HepG2 (cell line): ENCODE data around the gene ACVR1B. TPM values are rescaled to one million over a fixed set of nuclear protein-coding genes. Genes with fewer than 3 reads are reported as not detected.

ENCODE experiments used
- ARNTL ChIP-seq: sonication (generic); formaldehyde crosslinking; IDR thresholded peaks from 2 replicates; pipeline ENCODE4 v1.4.0; 2020; ENCODE audit warnings: mild to moderate bottlenecking, missing genetic modification reagents
- CEBPB ChIP-seq: IDR thresholded peaks from 2 replicates; pipeline ENCODE4 v1.6.1; 2011; ENCODE audit warnings: low read depth, low read length, improper control_type of control experiment, borderline replicate concordance
- GABPB1 ChIP-seq: IDR thresholded peaks from 2 replicates; pipeline ENCODE4 v1.6.1; 2016; ENCODE audit warnings: mild to moderate bottlenecking, missing genetic modification reagents, moderate library complexity, missing compliant biosample characterization
- MIXL1 ChIP-seq: IDR thresholded peaks from 2 replicates; pipeline ENCODE4 v1.6.1; 2016
- NCOA1 ChIP-seq: sonication (generic); formaldehyde crosslinking; IDR thresholded peaks from 2 replicates; pipeline ENCODE4 v1.9.0; 2021; ENCODE audit warnings: missing genetic modification reagents
- PPARG ChIP-seq: conservative IDR thresholded peaks from 2 replicates; pipeline ENCODE4 v1.6.1; 2016; ENCODE audit warnings: missing biosample characterization, missing genetic modification reagents
- PRPF4 ChIP-seq: fragments of 200-400 bp; formaldehyde crosslinking; IDR thresholded peaks from 2 replicates; pipeline ENCODE4 v1.6.1; 2016; ENCODE audit warnings: low read length, low read depth; ENCODE audit not compliant: poor library complexity, severe bottlenecking
- RFXANK ChIP-seq: IDR thresholded peaks from 2 replicates; pipeline ENCODE4 v1.6.1; 2016
- SMARCC2 ChIP-seq: fragments of 450-650 bp; IDR thresholded peaks from 2 replicates; pipeline ENCODE4 v1.6.1; 2017; ENCODE audit warnings: antibody characterized with exemption, mild to moderate bottlenecking
- SOX13 ChIP-seq, 3 experiments: fragments of 450-650 bp in 1 of 3; sonication (generic) in 1 of 3; formaldehyde crosslinking in 1 of 3; IDR thresholded peaks in 2 of 3; conservative IDR thresholded peaks in 1 of 3; 2 replicates each; pipeline versions ENCODE4 v1.5.0 to v1.6.1; 2016 to 2020; ENCODE audit warnings: antibody characterized with exemption in 1 of 3, mild to moderate bottlenecking in 1 of 3, missing compliant biosample characterization in 1 of 3, missing genetic modification reagents in 1 of 3, moderate library complexity in 1 of 3
- ZBTB33 ChIP-seq: sonication (generic); formaldehyde crosslinking; IDR thresholded peaks from 2 replicates; pipeline ENCODE4 v1.4.0; 2020; ENCODE audit warnings: missing genetic modification reagents
- ZBTB44 ChIP-seq: sonication (generic); formaldehyde crosslinking; IDR thresholded peaks from 2 replicates; pipeline ENCODE4 v1.4.0; 2020; ENCODE audit warnings: missing genetic modification reagents
- ZKSCAN8 ChIP-seq: IDR thresholded peaks from 2 replicates; pipeline ENCODE4 v1.6.1; 2016; ENCODE audit warnings: borderline replicate concordance, missing genetic modification reagents, missing compliant biosample characterization
- ZMYM4 ChIP-seq: sonication (generic); formaldehyde crosslinking; IDR thresholded peaks from 2 replicates; pipeline ENCODE4 v1.8.1; 2023; ENCODE audit warnings: mild to moderate bottlenecking, missing genetic modification reagents
- ZNF280D ChIP-seq: sonication (generic); formaldehyde crosslinking; IDR thresholded peaks from 2 replicates; pipeline ENCODE4 v1.5.1; 2020; ENCODE audit warnings: mild to moderate bottlenecking, missing genetic modification reagents
- ZNF446 ChIP-seq: sonication (generic); formaldehyde crosslinking; IDR thresholded peaks from 2 replicates; pipeline ENCODE4 v1.5.0; 2020; ENCODE audit warnings: mild to moderate bottlenecking, missing genetic modification reagents
- ZNF639 ChIP-seq: conservative IDR thresholded peaks from 2 replicates; pipeline ENCODE4 v1.6.1; 2018; ENCODE audit warnings: missing genetic modification reagents
- ZNF691 ChIP-seq: sonication (generic); formaldehyde crosslinking; IDR thresholded peaks from 2 replicates; pipeline ENCODE4 v1.4.0; 2020; ENCODE audit warnings: missing genetic modification reagents, low read depth, mild to moderate bottlenecking, borderline replicate concordance
- ZNF770 ChIP-seq: sonication (generic); formaldehyde crosslinking; IDR thresholded peaks from 2 replicates; pipeline ENCODE4 v1.5.0; 2020; ENCODE audit warnings: mild to moderate bottlenecking, missing genetic modification reagents
- polyA plus RNA-seq, 8 experiments: library from polyadenylated mRNA; depleted of rRNA in 3 of 8; stranded (reverse) in 7 of 8; unstranded in 1 of 8; fragments of >200 nt; fragmentation: Illumina TruSeq in 4 of 8; extraction: Trizol in 4 of 8; gene quantifications; 2 replicates each; pipeline versions ENCODE4 v1.2.1 to v1.2.3, GENCODE V29; 2011 to 2016; ENCODE audit warnings: low read depth in 4 of 8, missing spikeins in 1 of 8, mixed read lengths in 1 of 8; ENCODE audit not compliant: insufficient read depth in 1 of 8
- total RNA-seq, 5 experiments: library from RNA; depleted of rRNA; stranded (reverse); fragments of >200 nt; fragmentation: Illumina TruSeq; extraction: Trizol; gene quantifications; 2 replicates each; pipeline ENCODE4 v1.2.3, GENCODE V29; 2016; ENCODE audit warnings: low read depth in 1 of 5

ACVR1B gene
- total and polyA plus RNA-seq, 2 of the 13 experiments (the other 11 are each of a cell fraction or from before 2014, with no cell fraction given): 8.9 to 12.1 TPM

GRCh38 chr12:51977320-51977753 is 25.8 kb downstream of the ACVR1B start (continued):
- TF ChIP-seq ZNF770 (CRISPR knock-in tag) (peak; percentile 96), GABPB1 (CRISPR knock-in tag) (peak; percentile 53; the same call in 1 of the 2 replicates), ZBTB44 (CRISPR knock-in tag) (no peak), MIXL1 (CRISPR knock-in tag) (0 out of 2 replicates have a peak, but pooled peaks have one; percentile 1), ZNF691 (CRISPR knock-in tag) (peak; percentile 33; the same call in 1 of the 2 replicates), PRPF4 (peak; percentile 12), PPARG (CRISPR knock-in tag) (no peak), CEBPB (peak; percentile 80), SMARCC2 (no peak), ARNTL (CRISPR knock-in tag) (0 out of 2 replicates have a peak, but pooled peaks have one; percentile 21), SOX13 (IDR thresholded peaks at IDR 0.05) (no peak), SOX13 (CRISPR knock-in tag; conservative IDR thresholded peaks at IDR 0.05 in 1 of 2, IDR thresholded peaks at IDR 0.05 in 1 of 2) (0 out of 4 replicates have a peak, but pooled peaks of 1 of the 2 experiments have one; percentile 7), ZKSCAN8 (CRISPR knock-in tag) (no peak), ZNF446 (CRISPR knock-in tag) (no peak), ZBTB33 (CRISPR knock-in tag) (peak; percentile 65; the same call in 1 of the 2 replicates), ZNF280D (CRISPR knock-in tag) (no peak), NCOA1 (CRISPR knock-in tag) (no peak), ZMYM4 (CRISPR knock-in tag) (0 out of 2 replicates have a peak, but pooled peaks have one; percentile 25), RFXANK (CRISPR knock-in tag) (no peak), ZNF639 (CRISPR knock-in tag) (no peak)
- TF ChIP-seq, all 625 proteins: peak for 16
